ENCODE data around the gene ABHD17C.

ABHD17C gene

DNA sequence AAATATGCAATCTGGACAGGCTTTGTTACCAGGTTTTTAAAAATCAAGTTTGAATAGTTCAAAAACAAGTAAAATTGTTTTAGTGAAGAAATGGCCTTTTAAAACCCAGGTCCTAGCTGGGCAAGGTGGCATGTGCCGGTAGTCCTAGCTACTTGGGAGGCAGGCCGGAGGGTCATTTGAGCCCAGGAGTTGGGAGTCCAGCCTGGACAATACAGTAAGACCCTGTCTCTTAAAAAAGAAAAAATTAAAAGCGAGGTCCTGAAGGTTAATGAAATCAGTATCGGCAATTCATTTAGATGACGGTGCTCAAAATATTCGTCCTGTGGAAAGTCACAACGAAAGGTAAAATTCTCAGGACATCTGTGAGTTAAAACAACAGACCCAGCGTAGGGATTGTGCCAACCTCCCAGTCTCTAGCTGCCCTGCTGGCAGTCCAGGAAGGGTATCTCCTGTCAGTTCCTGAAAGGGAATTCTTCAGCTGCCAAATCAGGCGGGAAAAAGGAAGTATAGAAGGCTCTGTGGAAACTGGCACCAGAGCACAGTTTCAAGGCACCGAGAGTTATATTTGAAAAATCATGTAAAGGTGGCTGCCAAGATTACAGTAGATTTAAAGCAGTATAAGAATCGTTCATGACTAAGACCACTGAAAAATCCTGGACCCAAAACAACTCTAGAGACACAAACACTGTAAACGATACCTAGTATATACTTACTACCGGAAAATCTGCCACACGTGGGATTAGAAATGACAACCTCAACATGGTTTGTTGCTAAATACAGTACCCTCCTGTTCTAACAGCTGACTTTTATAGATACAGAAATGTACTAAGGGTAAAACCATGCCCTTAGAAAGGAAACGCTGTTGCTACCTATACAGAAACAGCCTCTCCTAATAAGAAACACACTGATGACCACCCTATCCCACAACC, 1.2 kb upstream of the ABHD17C start:
- TF ChIP-seq REST (IDR thresholded peaks at IDR 0.05; ENCODE audit: insufficient read depth in 1 of 2, low read depth in 2 of 2, low read length in 2 of 2), result no peak
- TF ChIP-seq FOXP2 (optimal IDR thresholded peaks at IDR 0.05; ENCODE audit: borderline replicate concordance, extremely low read depth, extremely low read length, insufficient read depth), result no peak
- no peak for TF ChIP-seq SIN3A (IDR thresholded peaks at IDR 0.05; ENCODE audit: borderline replicate concordance, insufficient read depth, low read length)

DNA sequence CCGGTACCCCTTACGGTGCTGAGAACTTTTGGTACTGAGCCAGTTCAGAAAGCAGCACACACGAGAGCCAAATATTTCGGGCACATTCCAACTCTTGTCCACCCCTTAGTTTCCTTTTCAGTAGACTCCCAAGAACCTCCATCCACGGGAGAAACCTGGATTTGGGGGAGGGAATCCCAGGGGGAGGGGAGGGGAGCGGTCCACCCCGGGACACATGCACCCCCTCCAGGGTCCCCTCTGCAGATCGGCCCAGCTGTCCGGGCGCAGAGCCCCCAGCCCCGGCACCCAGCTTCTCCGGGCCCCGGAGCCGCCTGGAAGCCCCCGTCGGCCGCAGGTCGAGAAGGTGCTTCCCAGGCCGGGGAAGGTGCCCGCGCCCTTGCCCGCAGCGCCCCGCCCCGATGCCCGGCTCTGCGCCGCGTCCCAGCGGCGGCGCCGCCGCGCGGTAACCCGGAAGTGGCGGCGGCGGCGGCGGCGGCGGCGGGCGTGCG, 455 bp upstream of the ABHD17C start:
- TF ChIP-seq POLR2AphosphoS5 (IDR thresholded peaks at IDR 0.05; ENCODE audit: low read depth, low read length) (no peak), FOXP2 (optimal IDR thresholded peaks at IDR 0.05; ENCODE audit: borderline replicate concordance, extremely low read depth, extremely low read length, insufficient read depth) (no peak), TAF1 (IDR thresholded peaks at IDR 0.05; ENCODE audit: borderline replicate concordance, insufficient read depth, low read length) (no peak), REST (IDR thresholded peaks at IDR 0.05; ENCODE audit: insufficient read depth in 1 of 2, low read depth in 2 of 2, low read length in 2 of 2) (no peak), SIN3A (IDR thresholded peaks at IDR 0.05; ENCODE audit: borderline replicate concordance, insufficient read depth, low read length) (no peak)

- TF ChIP-seq SIN3A (IDR thresholded peaks at IDR 0.05; ENCODE audit: borderline replicate concordance, insufficient read depth, low read length), result peak; percentile 37; the same call in 1 of the 2 replicates
- TF ChIP-seq REST (IDR thresholded peaks at IDR 0.05; ENCODE audit: insufficient read depth in 1 of 2, low read depth in 2 of 2, low read length in 2 of 2), result no peak
- TF ChIP-seq TAF1 (IDR thresholded peaks at IDR 0.05; ENCODE audit: borderline replicate concordance, insufficient read depth, low read length), result no peak
These were observed 976 bp downstream of the ABHD17C start for GRCh38 chr15:80695911-80696661.

DNA sequence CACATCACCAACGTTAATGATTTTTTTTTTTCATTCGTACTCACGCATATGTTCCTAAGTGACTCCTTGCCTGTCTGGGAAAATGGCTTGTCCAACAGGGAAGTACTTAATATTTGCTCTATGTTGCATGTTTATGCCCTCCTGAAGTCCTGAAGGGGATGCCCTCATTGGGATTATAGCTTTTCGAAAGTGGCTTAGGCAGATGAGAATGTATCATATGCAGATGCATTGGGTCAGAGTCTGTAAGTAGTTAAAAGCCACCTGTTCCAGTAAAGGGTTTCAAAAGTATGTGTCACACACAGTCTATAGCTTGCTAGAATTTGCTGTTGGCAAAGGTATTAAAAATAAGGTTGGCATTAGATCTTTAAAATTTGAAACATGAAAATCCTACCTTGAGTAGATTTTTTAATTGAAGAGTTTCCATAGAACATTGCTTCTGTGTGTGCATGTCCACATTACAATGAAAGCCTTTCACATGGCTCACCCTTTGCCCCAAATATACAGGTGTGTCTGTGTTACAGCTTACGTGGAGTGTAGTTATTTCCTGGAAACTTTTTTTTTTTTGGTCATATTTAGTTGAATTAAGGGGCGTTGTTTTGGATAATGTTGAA, 2.1 kb downstream of the ABHD17C start:
- TF ChIP-seq SIN3A (IDR thresholded peaks at IDR 0.05; ENCODE audit: borderline replicate concordance, insufficient read depth, low read length), result no peak
- no peak for TF ChIP-seq REST (IDR thresholded peaks at IDR 0.05; ENCODE audit: insufficient read depth in 1 of 2, low read depth in 2 of 2, low read length in 2 of 2)
- TF ChIP-seq FOXP2 (optimal IDR thresholded peaks at IDR 0.05; ENCODE audit: borderline replicate concordance, extremely low read depth, extremely low read length, insufficient read depth), result no peak
- no peak for TF ChIP-seq TAF1 (IDR thresholded peaks at IDR 0.05; ENCODE audit: borderline replicate concordance, insufficient read depth, low read length)
- TF ChIP-seq POLR2AphosphoS5 (IDR thresholded peaks at IDR 0.05; ENCODE audit: low read depth, low read length), result no peak
